HCT116 (cell line): ENCODE data around the gene ZNF311. TPM values are rescaled to one million over a fixed set of nuclear protein-coding genes. Genes with fewer than 3 reads are reported as not detected.

Experiments used
- ATAC-seq: fragments of 200-7000 bp; cut with Tn5 transposase; 2 replicates; pipeline ENCODE4 v1.9.1; 2020; ENCODE audit warnings: mild to moderate bottlenecking, moderate library complexity
- BruUV-seq: library from RNA; stranded (reverse); fragments of 400-500 nt; replicated peaks from 2 replicates; lab custom pipeline; 2021; lab: Mats Ljungman, UMichigan
- CTCF ChIA-PET: fragments of 300-600 bp; sonication (Branson Sonifier 250); formaldehyde crosslinking; loops from one replicate; lab custom pipeline; 2021; ENCODE audit warnings: antibody characterized with exemption; lab: Charles Lee
- POLR2A ChIA-PET: fragments of 300-600, 350-600 bp; sonication (Branson Sonifier 250); formaldehyde crosslinking; loops from one replicate; lab custom pipeline; 2021; ENCODE audit warnings: antibody characterized with exemption; lab: Charles Lee
- RAD21 ChIA-PET, 2 experiments: fragments of 300-600 bp; sonication (Branson Sonifier 250); formaldehyde crosslinking; loops; one replicate each; lab custom pipeline; 2023; ENCODE audit warnings: low total read pairs in 2 of 2; ENCODE audit not compliant: uncharacterized antibody in 2 of 2, unreplicated experiment in 2 of 2, low non-redundant PET in 1 of 2; lab: Charles Lee
- DNase-seq: peaks from one replicate; pipeline ENCODE4 v3.0.0-alpha.2; 2010; ENCODE audit warnings: low read depth, low spot score
- H2AFZ ChIP-seq: fragments of 200-600 bp; shearing (Covaris generic), sonication (generic); 2 replicates; pipeline ENCODE4 v1.6.1; 2017; ENCODE audit warnings: low read depth, mixed run types, mixed read lengths, antibody characterized with exemption, low read length; ENCODE audit not compliant: poor library complexity, severe bottlenecking
- H3K27ac ChIP-seq: 2 replicates; pipeline ENCODE4 v1.5.1; 2012; ENCODE audit warnings: low read depth, low read length
- H3K27me3 ChIP-seq: fragments of 200-600 bp; sonication (generic); 2 replicates; pipeline ENCODE4 v1.6.1; 2016; ENCODE audit warnings: mixed run types, low read length, mixed read lengths; ENCODE audit not compliant: insufficient read depth
- H3K36me3 ChIP-seq, 2 experiments: fragments of 200-500 bp in 1 of 2; fragments of 200-600 bp in 1 of 2; sonication (Bioruptor generic) in 1 of 2; sonication (generic) in 1 of 2; 2 replicates each; pipeline versions ENCODE4 v1.5.1 to v1.6.1; 2014 to 2016; ENCODE audit warnings: low read length in 2 of 2, inconsistent platforms in 1 of 2, mixed read lengths in 1 of 2, mixed run types in 1 of 2; ENCODE audit not compliant: insufficient read depth in 2 of 2, control insufficient read depth in 1 of 2
- H3K4me1 ChIP-seq, 2 experiments: fragments of 200-600 bp in 1 of 2; sonication (generic) in 1 of 2; 2 replicates each; pipeline versions ENCODE4 v1.5.1 to v1.6.1; 2012 to 2017; ENCODE audit warnings: low read length in 2 of 2, inconsistent platforms in 1 of 2, mild to moderate bottlenecking in 1 of 2, mixed read lengths in 1 of 2, mixed run types in 1 of 2, moderate library complexity in 1 of 2; ENCODE audit not compliant: insufficient read depth in 2 of 2, control insufficient read depth in 1 of 2
- H3K4me2 ChIP-seq: fragments of 200-600 bp; sonication (generic); 2 replicates; pipeline ENCODE4 v1.6.1; 2017; ENCODE audit warnings: mixed run types, low read length, mixed read lengths
- H3K4me3 ChIP-seq, 2 experiments: fragments of 200-600 bp in 1 of 2; sonication (generic) in 1 of 2; replicated peaks in 1 of 2; 2 replicates each; pipeline ENCODE4 v1.5.1; 2011 to 2016; ENCODE audit warnings: low read length in 2 of 2, control low read depth in 1 of 2, low read depth in 1 of 2, mild to moderate bottlenecking in 1 of 2, mixed read lengths in 1 of 2, mixed run types in 1 of 2
- H3K79me2 ChIP-seq: fragments of 200-600 bp; sonication (generic); 2 replicates; pipeline ENCODE4 v1.6.1; 2017; ENCODE audit warnings: mild to moderate bottlenecking, mixed run types, low read length, moderate library complexity, mixed read lengths; ENCODE audit not compliant: insufficient read depth
- H3K9ac ChIP-seq: fragments of 200-600 bp; sonication (generic); 2 replicates; pipeline ENCODE4 v1.6.1; 2016; ENCODE audit warnings: low read length, mixed read lengths
- H3K9me2 ChIP-seq: fragments of 200-600 bp; sonication (generic), shearing (Covaris generic); 2 replicates; pipeline ENCODE4 v1.6.1; 2017; ENCODE audit warnings: mixed run types, mild to moderate bottlenecking, moderate library complexity; ENCODE audit not compliant: insufficient read depth
- H3K9me3 ChIP-seq, 2 experiments: fragments of 200-500 bp in 1 of 2; fragments of 200-600 bp in 1 of 2; sonication (Bioruptor generic) in 1 of 2; sonication (generic) in 1 of 2; 2 replicates each; pipeline ENCODE4 v1.6.1; 2014 to 2017; ENCODE audit warnings: low read length in 2 of 2, mixed read lengths in 2 of 2, inconsistent platforms in 1 of 2, low read depth in 1 of 2, mild to moderate bottlenecking in 1 of 2, mixed run types in 1 of 2, moderate library complexity in 1 of 2; ENCODE audit not compliant: control insufficient read depth in 1 of 2, insufficient read depth in 1 of 2
- H4K20me1 ChIP-seq: fragments of 200-600 bp; sonication (generic), shearing (Covaris generic); 2 replicates; pipeline ENCODE4 v1.6.1; 2017; ENCODE audit warnings: mixed run types, mild to moderate bottlenecking, moderate library complexity; ENCODE audit not compliant: insufficient read depth
- ATF3 ChIP-seq: IDR thresholded peaks from 2 replicates; pipeline ENCODE4 v1.6.1; 2012
- CBX3 ChIP-seq: IDR thresholded peaks from 2 replicates; pipeline ENCODE4 v1.6.1; 2012; ENCODE audit warnings: low read depth
- CTCF ChIP-seq, 3 experiments: fragments of 200-600 bp in 1 of 3; sonication (generic) in 1 of 3; IDR thresholded peaks in 2 of 3; conservative IDR thresholded peaks in 1 of 3; 2 replicates each; pipeline ENCODE4 v1.5.1; 2012 to 2017; ENCODE audit warnings: low read depth in 2 of 3, low read length in 2 of 3, antibody characterized with exemption in 1 of 3, borderline replicate concordance in 1 of 3, control low read depth in 1 of 3, mild to moderate bottlenecking in 1 of 3, mixed read lengths in 1 of 3, mixed run types in 1 of 3, moderate library complexity in 1 of 3; ENCODE audit not compliant: insufficient read depth in 1 of 3
- EGR1 ChIP-seq: IDR thresholded peaks from 2 replicates; pipeline ENCODE4 v1.6.1; 2012; ENCODE audit warnings: low read depth
- EZH2phosphoT487 ChIP-seq: fragments of 200-600 bp; IDR thresholded peaks from 2 replicates; pipeline ENCODE4 v1.6.1; 2018; ENCODE audit warnings: antibody characterized with exemption, borderline replicate concordance
- FOSL1 ChIP-seq: IDR thresholded peaks from 2 replicates; pipeline ENCODE4 v1.6.1; 2012; ENCODE audit warnings: low read depth
- JUND ChIP-seq: IDR thresholded peaks from 2 replicates; pipeline ENCODE4 v1.6.1; 2012
- POLR2A ChIP-seq: IDR thresholded peaks from 2 replicates; pipeline ENCODE4 v1.7.0; 2011; ENCODE audit warnings: borderline replicate concordance; ENCODE audit not compliant: insufficient read depth, insufficient read length; ENCODE audit errors: extremely low read depth
- POLR2AphosphoS5 ChIP-seq: IDR thresholded peaks from 2 replicates; pipeline ENCODE4 v1.6.1; 2011; ENCODE audit warnings: mild to moderate bottlenecking, low read depth, low read length, moderate library complexity
- RAD21 ChIP-seq: IDR thresholded peaks from 2 replicates; pipeline ENCODE4 v1.6.1; 2012; ENCODE audit warnings: low read depth, mild to moderate bottlenecking
- REST ChIP-seq: IDR thresholded peaks from 2 replicates; pipeline ENCODE4 v1.6.1; 2012; ENCODE audit warnings: low read depth
- SRF ChIP-seq: IDR thresholded peaks from 2 replicates; pipeline ENCODE4 v1.6.1; 2012; ENCODE audit warnings: low read depth
- TCF7L2 ChIP-seq: IDR thresholded peaks from 2 replicates; pipeline ENCODE4 v1.7.0; 2011; ENCODE audit warnings: borderline replicate concordance, inconsistent platforms; ENCODE audit not compliant: insufficient read depth, insufficient read length; ENCODE audit errors: extremely low read depth
- YY1 ChIP-seq: IDR thresholded peaks from 2 replicates; pipeline ENCODE4 v1.6.1; 2011; ENCODE audit warnings: low read length, low read depth, moderate library complexity, mild to moderate bottlenecking; ENCODE audit not compliant: insufficient replicate concordance; ENCODE audit errors: extremely low read depth
- ZBTB33 ChIP-seq: IDR thresholded peaks from 2 replicates; pipeline ENCODE4 v1.6.1; 2011; ENCODE audit warnings: mild to moderate bottlenecking, low read length, moderate library complexity; ENCODE audit not compliant: insufficient replicate concordance; ENCODE audit errors: extremely low read depth
- ZFX ChIP-seq: fragments of 450-650 bp; IDR thresholded peaks from 2 replicates; pipeline ENCODE4 v1.6.1; 2017
- ZNF274 ChIP-seq: fragments of 200-500 bp; sonication (Bioruptor generic); IDR thresholded peaks from 2 replicates; pipeline ENCODE4 v1.6.1; 2014; ENCODE audit warnings: mild to moderate bottlenecking, low read depth, low read length, inconsistent platforms
- intact Hi-C: fragments of 100-400 bp; cut with micrococcal nuclease; formaldehyde crosslinking; loops from 2 replicates; pipeline ENCODE4 v1.10.0; 2022
- total RNA-seq: library from RNA; stranded (reverse); gene quantifications from one replicate; pipeline ENCODE4 v1.2.1, GENCODE V29; 2021; ENCODE audit not compliant: unreplicated experiment
- TF ChIP-seq, protein P1 (sequence below): IDR thresholded peaks from 2 replicates; pipeline ENCODE4 v1.6.1; 2012

The ZNF311 gene
- total RNA-seq, 1 experiment from 2014 or later: not detected

GRCh38 chr6:28968476-28968875 is 36.6 kb downstream of the ZNF311 start:
- peaks cover 4 to 9% of the 10 kb centered on the region in 2 experiments; a peak in 2 of 4 replicates for H3K9me3 ChIP-seq
- H3K4me3 ChIP-seq: no peak overlapping the region
- H4K20me1 ChIP-seq: no peaks in the 10 kb centered on the region
- no peaks in the 10 kb centered on the region for H3K27me3 ChIP-seq
- H3K27ac ChIP-seq: no peak overlapping the region
- TF ChIP-seq EGR1: no peak
- no peak for TF ChIP-seq ZBTB33
- TF ChIP-seq RAD21: no peak
- TF ChIP-seq FOSL1: no peak
- no peak for TF ChIP-seq ZFX
- TF ChIP-seq, protein P1, sequence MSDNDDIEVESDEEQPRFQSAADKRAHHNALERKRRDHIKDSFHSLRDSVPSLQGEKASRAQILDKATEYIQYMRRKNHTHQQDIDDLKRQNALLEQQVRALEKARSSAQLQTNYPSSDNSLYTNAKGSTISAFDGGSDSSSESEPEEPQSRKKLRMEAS: no peak
- TF ChIP-seq ZNF274: no peak
- no peak for TF ChIP-seq YY1
- TF ChIP-seq ATF3: no peak
- no peak for TF ChIP-seq TCF7L2
- no peak for TF ChIP-seq CTCF (IDR thresholded peaks at IDR 0.05 in 2 of 3, conservative IDR thresholded peaks at IDR 0.05 in 1 of 3; ENCODE audit: borderline replicate concordance in 1 of 3, insufficient read depth in 1 of 3, low read depth in 2 of 3, low read length in 2 of 3)
- TF ChIP-seq POLR2A: no peak
- no peak for TF ChIP-seq CBX3
- no peak for TF ChIP-seq POLR2AphosphoS5
- no peak for TF ChIP-seq REST
- TF ChIP-seq JUND: no peak
- TF ChIP-seq EZH2phosphoT487: no peak
- TF ChIP-seq SRF: no peak
- intact Hi-C loops: no loop called here
- no peak for DNase-seq
- ATAC-seq: no peak
- ChIA-PET POLR2A (no interaction called here), RAD21 (no interaction called here), CTCF (no interaction called here)
- H3K9me2 ChIP-seq: no peaks in the 10 kb centered on the region
- H3K79me2 ChIP-seq: no peaks in the 10 kb centered on the region
- no peaks in the 10 kb centered on the region for H3K36me3 ChIP-seq
- no peaks in the 10 kb centered on the region for H3K4me1 ChIP-seq
- no TSS peak for BruUV-seq
- no peak overlapping the region for H2AFZ ChIP-seq
- no peak overlapping the region for H3K4me2 ChIP-seq
- no peak overlapping the region for H3K9ac ChIP-seq
